Esophagus muscularis mucosa (tissue), 4 donors: ENCODE results near the gene CLEC4C.

Experiments
- CTCF ChIP-seq, 3 experiments: fragments of 200-600 bp in 2 of 3; fragments of 450-650 bp in 1 of 3; sonication (generic) in 2 of 3; IDR thresholded peaks; one replicate each; pipeline ENCODE4 v1.5.1; 2017 to 2019; ENCODE audit warnings: antibody characterized with exemption in 3 of 3, mild to moderate bottlenecking in 2 of 3, moderate library complexity in 1 of 3
- EP300 ChIP-seq: sonication (generic); formaldehyde crosslinking; IDR thresholded peaks from one replicate; pipeline ENCODE4 v1.6.1; 2017; ENCODE audit warnings: antibody characterized with exemption
- POLR2A ChIP-seq: fragments of 450-650 bp; IDR thresholded peaks from one replicate; pipeline ENCODE4 v1.6.1; 2017; ENCODE audit warnings: antibody characterized with exemption, moderate library complexity, mild to moderate bottlenecking, low read depth
- POLR2AphosphoS5 ChIP-seq, 2 donors: sonication (generic); formaldehyde crosslinking; IDR thresholded peaks; one replicate each; pipeline ENCODE4 v1.6.1; 2017; ENCODE audit warnings: antibody characterized with exemption in 2 of 2

GRCh38 chr12:7781274-7781673, 34.1 kb upstream of the CLEC4C start:
- TF ChIP-seq CTCF (IDR thresholded peaks at IDR 0.05) (no peak), POLR2AphosphoS5 (IDR thresholded peaks at IDR 0.05) (no peak), POLR2A (no peak), EP300 (no peak)
